WTC11 (cell line): ENCODE data around the gene ITGA5. TPM values are rescaled to one million over a fixed set of nuclear protein-coding genes. Genes with fewer than 3 reads are reported as not detected.

ENCODE experiments used
- ATAC-seq: fragments of 200-7000 bp; cut with Tn5 transposase; 2 replicates; pipeline ENCODE4 v1.10.0; 2021; ENCODE audit warnings: mild to moderate bottlenecking, moderate library complexity
- CTCF ChIA-PET: fragments of 300-600 bp; sonication (Branson Sonifier 250); formaldehyde crosslinking; loops from one replicate; lab custom pipeline; 2021; ENCODE audit warnings: antibody characterized with exemption; lab: Charles Lee
- POLR2A ChIA-PET: fragments of 350-600 bp; sonication (Branson Sonifier 250); formaldehyde crosslinking; loops from one replicate; lab custom pipeline; 2021; ENCODE audit warnings: antibody characterized with exemption; lab: Charles Lee
- DNase-seq: peaks from one replicate; pipeline ENCODE4 v3.0.0; 2021; ENCODE audit warnings: low spot score
- H3K27ac Mint-ChIP-seq: 2 replicates; pipeline ENCODE4 v1.8.0; 2021; ENCODE audit warnings: mixed read lengths
- H3K27me3 Mint-ChIP-seq: 2 replicates; pipeline ENCODE4 v1.8.0; 2021; ENCODE audit warnings: low read depth, mild to moderate bottlenecking, moderate library complexity, mixed read lengths
- H3K36me3 Mint-ChIP-seq: 2 replicates; pipeline ENCODE4 v1.8.0; 2021; ENCODE audit warnings: mixed read lengths
- H3K4me1 Mint-ChIP-seq: 2 replicates; pipeline ENCODE4 v1.8.0; 2022; ENCODE audit warnings: mixed read lengths
- H3K4me3 Mint-ChIP-seq: 2 replicates; pipeline ENCODE4 v1.8.0; 2021; ENCODE audit warnings: mild to moderate bottlenecking, moderate library complexity, mixed read lengths
- H3K9me3 Mint-ChIP-seq: 2 replicates; pipeline ENCODE4 v1.8.0; 2021; ENCODE audit warnings: mixed read lengths
- FOXJ3 ChIP-seq: sonication (generic); formaldehyde crosslinking; IDR thresholded peaks from 2 replicates; pipeline ENCODE4 v1.9.0; 2021; ENCODE audit warnings: missing genetic modification reagents, mild to moderate bottlenecking, borderline replicate concordance
- FOXK1 ChIP-seq: sonication (generic); formaldehyde crosslinking; IDR thresholded peaks from 2 replicates; pipeline ENCODE4 v1.8.0; 2022; ENCODE audit warnings: mild to moderate bottlenecking, moderate library complexity, missing genetic modification reagents
- TEAD1 ChIP-seq: sonication (generic); formaldehyde crosslinking; IDR thresholded peaks from 2 replicates; pipeline ENCODE4 v1.8.0; 2022; ENCODE audit warnings: mild to moderate bottlenecking, missing genetic modification reagents
- total RNA-seq: library from RNA; stranded (reverse); gene quantifications from 3 replicates; pipeline ENCODE4 v1.2.3, GENCODE V29; 2021
- TF ChIP-seq, protein P1 (sequence below): sonication (generic); formaldehyde crosslinking; IDR thresholded peaks from 2 replicates; pipeline ENCODE4 v1.8.0; 2022; ENCODE audit warnings: mild to moderate bottlenecking, missing genetic modification reagents
- TF ChIP-seq, protein P2 (sequence below): fragments of 200-600 bp; IDR thresholded peaks from 2 replicates; pipeline ENCODE4 v1.8.0; 2022; ENCODE audit warnings: antibody characterized with exemption
- TF ChIP-seq, protein P3 (sequence below): fragments of 250-450 bp; sonication (Bioruptor Pico); IDR thresholded peaks from 2 replicates; pipeline ENCODE4 v1.9.0; 2021; ENCODE audit warnings: mild to moderate bottlenecking
- TF ChIP-seq, protein P4 (sequence below): sonication (generic); formaldehyde crosslinking; IDR thresholded peaks from 2 replicates; pipeline ENCODE4 v1.8.0; 2022; ENCODE audit warnings: mild to moderate bottlenecking, missing genetic modification reagents
- TF ChIP-seq, protein P5 (sequence below): sonication (generic); formaldehyde crosslinking; IDR thresholded peaks from 2 replicates; pipeline ENCODE4 v1.8.1; 2022; ENCODE audit warnings: mild to moderate bottlenecking, missing genetic modification reagents, moderate library complexity, borderline replicate concordance
- TF ChIP-seq, protein P6 (sequence below): sonication (generic); formaldehyde crosslinking; IDR thresholded peaks from 2 replicates; pipeline ENCODE4 v1.8.1; 2023; ENCODE audit warnings: mild to moderate bottlenecking, moderate library complexity, missing genetic modification reagents

Gene ITGA5
- total RNA-seq, 1 experiment from 2014 or later: 21.9 TPM

DNA sequence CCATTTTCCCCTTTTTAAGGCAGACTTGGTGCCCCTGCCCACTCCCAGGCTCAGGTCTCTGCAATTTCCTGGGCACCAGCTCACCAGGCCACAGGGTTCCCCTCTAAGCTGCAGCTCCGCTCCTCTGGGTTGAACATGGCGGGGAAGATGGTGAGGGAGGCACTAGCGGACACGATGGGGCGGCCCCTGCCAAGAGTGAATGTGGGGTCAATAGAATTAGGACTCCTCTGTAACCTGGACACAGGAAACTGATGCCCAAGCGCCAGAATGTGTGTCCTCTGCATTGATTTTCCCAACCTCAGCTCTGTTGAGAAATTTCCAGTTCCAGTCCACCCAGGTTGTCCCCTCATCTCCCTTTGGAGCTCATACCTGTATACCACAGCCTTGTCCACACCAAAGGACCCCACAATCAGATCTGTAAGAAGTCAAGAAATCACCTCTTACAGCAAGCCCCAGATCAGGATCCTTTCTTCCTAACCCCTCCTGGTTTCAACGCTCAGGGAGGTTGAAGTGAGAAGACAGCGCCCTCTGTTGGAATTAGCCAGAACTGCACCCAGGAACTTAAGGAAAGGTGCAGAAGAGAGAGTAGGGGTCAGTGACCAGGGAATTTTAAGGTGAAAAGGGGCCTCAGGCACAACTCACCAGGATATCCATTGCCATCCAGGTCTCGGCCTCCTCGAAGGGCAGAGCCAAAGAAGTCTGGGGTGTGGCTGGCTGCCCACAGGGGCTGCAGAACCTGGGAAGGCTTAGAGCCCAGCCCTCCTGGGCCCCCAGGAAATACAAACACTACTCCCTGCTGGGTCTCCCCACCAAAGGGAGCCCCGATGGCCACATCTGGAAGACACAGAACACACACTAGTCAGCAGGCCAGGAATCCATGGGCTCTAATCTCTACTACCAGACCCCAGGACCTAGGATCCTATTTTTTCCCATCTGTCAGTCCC is 14.7 kb downstream of the ITGA5 start:
- peak; percentile 79 for ATAC-seq
- peaks cover 6% of the 10 kb centered on the region; the same call in 1 of the 2 replicates for H3K4me1 Mint-ChIP-seq
- peaks cover 25% of the 10 kb centered on the region for H3K36me3 Mint-ChIP-seq
- H3K4me3 Mint-ChIP-seq: no peak overlapping the region
- H3K27ac Mint-ChIP-seq: no peak overlapping the region
- H3K27me3 Mint-ChIP-seq: no peaks in the 10 kb centered on the region
- DNase-seq: peak; percentile 92
- TF ChIP-seq, protein P1, sequence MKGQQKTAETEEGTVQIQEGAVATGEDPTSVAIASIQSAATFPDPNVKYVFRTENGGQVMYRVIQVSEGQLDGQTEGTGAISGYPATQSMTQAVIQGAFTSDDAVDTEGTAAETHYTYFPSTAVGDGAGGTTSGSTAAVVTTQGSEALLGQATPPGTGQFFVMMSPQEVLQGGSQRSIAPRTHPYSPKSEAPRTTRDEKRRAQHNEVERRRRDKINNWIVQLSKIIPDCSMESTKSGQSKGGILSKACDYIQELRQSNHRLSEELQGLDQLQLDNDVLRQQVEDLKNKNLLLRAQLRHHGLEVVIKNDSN (CRISPR knock-in tag): no peak
- TF ChIP-seq, protein P2, sequence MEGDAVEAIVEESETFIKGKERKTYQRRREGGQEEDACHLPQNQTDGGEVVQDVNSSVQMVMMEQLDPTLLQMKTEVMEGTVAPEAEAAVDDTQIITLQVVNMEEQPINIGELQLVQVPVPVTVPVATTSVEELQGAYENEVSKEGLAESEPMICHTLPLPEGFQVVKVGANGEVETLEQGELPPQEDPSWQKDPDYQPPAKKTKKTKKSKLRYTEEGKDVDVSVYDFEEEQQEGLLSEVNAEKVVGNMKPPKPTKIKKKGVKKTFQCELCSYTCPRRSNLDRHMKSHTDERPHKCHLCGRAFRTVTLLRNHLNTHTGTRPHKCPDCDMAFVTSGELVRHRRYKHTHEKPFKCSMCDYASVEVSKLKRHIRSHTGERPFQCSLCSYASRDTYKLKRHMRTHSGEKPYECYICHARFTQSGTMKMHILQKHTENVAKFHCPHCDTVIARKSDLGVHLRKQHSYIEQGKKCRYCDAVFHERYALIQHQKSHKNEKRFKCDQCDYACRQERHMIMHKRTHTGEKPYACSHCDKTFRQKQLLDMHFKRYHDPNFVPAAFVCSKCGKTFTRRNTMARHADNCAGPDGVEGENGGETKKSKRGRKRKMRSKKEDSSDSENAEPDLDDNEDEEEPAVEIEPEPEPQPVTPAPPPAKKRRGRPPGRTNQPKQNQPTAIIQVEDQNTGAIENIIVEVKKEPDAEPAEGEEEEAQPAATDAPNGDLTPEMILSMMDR: peak; percentile 100
- TF ChIP-seq FOXJ3 (CRISPR knock-in tag): no peak
- POLR2A ChIA-PET: no interaction called here
- H3K9me3 Mint-ChIP-seq: no peaks in the 10 kb centered on the region
- CTCF ChIA-PET: interaction anchor here (0.5 to 11.3 kb wide), 19 partner anchors 9 to 176 kb away, joined by 3 to 361 read pairs (median 3); partner anchors contain the start of genes ITGA5 and PDE1B

DNA sequence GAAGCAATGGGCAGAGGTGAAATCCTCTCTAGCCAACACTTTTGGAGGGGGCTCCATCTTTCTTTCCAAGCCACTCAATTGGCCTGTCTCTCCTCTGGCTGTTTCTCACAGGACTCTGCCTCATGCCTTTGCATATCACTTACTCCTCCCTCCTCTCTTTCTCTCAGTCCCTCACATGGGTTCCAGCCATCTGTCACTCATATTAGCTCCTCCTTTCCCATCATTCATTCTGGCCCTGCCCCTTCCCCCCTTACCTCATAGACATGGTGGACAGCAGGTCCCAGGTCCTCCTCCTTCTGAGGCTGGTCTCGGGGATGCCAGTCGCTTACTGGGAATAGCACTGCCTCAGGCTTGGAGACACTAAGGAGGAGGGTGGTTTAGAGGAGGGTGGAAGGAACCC is 17.9 kb downstream of the ITGA5 start:
- CTCF ChIA-PET: interaction anchor here (1.2 to 11.3 kb wide), 4 partner anchors 14 to 41 kb away, joined by 5 to 361 read pairs (median 148); partner anchors contain the start of gene ZNF385A
- TF ChIP-seq, protein P3, sequence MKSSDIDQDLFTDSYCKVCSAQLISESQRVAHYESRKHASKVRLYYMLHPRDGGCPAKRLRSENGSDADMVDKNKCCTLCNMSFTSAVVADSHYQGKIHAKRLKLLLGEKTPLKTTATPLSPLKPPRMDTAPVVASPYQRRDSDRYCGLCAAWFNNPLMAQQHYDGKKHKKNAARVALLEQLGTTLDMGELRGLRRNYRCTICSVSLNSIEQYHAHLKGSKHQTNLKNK (CRISPR knock-in tag): no peak
- TF ChIP-seq, protein P4, sequence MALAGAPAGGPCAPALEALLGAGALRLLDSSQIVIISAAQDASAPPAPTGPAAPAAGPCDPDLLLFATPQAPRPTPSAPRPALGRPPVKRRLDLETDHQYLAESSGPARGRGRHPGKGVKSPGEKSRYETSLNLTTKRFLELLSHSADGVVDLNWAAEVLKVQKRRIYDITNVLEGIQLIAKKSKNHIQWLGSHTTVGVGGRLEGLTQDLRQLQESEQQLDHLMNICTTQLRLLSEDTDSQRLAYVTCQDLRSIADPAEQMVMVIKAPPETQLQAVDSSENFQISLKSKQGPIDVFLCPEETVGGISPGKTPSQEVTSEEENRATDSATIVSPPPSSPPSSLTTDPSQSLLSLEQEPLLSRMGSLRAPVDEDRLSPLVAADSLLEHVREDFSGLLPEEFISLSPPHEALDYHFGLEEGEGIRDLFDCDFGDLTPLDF (CRISPR knock-in tag): no peak
- TF ChIP-seq, protein P5, sequence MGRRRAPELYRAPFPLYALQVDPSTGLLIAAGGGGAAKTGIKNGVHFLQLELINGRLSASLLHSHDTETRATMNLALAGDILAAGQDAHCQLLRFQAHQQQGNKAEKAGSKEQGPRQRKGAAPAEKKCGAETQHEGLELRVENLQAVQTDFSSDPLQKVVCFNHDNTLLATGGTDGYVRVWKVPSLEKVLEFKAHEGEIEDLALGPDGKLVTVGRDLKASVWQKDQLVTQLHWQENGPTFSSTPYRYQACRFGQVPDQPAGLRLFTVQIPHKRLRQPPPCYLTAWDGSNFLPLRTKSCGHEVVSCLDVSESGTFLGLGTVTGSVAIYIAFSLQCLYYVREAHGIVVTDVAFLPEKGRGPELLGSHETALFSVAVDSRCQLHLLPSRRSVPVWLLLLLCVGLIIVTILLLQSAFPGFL (CRISPR knock-in tag): no peak
- TF ChIP-seq, all 79 proteins: peak for 0
- no peak for DNase-seq
- Mint-ChIP-seq H3K27me3 (no peaks in the 10 kb centered on the region), H3K4me1 (peaks cover 6% of the 10 kb centered on the region; the same call in 1 of the 2 replicates), H3K36me3 (peaks cover 40% of the 10 kb centered on the region), H3K27ac (no peak overlapping the region), H3K4me3 (no peak overlapping the region), H3K9me3 (no peaks in the 10 kb centered on the region)
- ATAC-seq: no peak
- POLR2A ChIA-PET: no interaction called here

DNA sequence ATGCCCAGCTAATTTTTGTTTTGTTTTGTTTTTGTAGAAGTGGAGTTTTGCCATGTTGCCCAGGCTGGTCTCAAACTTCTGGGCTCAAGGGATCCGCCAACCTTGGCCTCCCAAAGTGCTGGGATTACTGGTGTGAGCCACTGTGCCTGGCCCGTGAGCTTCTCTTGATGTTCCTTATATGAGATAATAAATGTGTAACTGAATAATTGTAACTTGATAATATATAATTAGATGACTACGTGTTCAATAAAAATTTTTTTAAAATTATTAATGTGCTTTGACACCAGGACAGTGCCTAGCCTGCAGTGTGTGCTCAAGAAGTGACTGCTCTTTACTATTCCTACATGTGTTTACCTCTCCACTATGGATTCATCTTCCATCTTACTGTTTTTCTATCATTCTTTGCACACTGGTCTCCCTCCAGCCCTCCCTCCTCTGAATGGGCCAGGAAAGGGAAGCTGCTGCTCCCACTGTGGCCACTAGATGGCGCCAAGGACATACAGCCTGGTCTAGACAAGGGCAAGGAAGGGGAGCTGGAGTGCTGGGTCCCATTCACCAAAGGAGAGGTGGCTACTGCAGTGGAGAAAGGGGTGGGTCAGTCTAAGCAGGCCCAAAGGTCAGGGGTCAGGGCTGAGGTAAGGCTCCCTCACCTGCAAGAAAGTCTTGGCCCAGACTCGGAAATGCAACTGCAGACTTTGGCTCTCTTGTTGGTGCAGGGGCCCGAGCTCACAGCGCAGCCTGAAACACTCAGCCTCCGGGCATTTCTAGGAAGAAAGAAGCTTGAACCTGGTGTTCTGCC is 19.9 kb downstream of the ITGA5 start:
- TF ChIP-seq FOXK1 (CRISPR knock-in tag): no peak
- peak; percentile 28; the same call in 1 of the 2 replicates for TF ChIP-seq TEAD1 (CRISPR knock-in tag)
- TF ChIP-seq, protein P6, sequence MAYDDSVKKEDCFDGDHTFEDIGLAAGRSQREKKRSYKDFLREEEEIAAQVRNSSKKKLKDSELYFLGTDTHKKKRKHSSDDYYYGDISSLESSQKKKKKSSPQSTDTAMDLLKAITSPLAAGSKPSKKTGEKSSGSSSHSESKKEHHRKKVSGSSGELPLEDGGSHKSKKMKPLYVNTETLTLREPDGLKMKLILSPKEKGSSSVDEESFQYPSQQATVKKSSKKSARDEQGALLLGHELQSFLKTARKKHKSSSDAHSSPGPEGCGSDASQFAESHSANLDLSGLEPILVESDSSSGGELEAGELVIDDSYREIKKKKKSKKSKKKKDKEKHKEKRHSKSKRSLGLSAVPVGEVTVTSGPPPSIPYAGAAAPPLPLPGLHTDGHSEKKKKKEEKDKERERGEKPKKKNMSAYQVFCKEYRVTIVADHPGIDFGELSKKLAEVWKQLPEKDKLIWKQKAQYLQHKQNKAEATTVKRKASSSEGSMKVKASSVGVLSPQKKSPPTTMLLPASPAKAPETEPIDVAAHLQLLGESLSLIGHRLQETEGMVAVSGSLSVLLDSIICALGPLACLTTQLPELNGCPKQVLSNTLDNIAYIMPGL (CRISPR knock-in tag): peak; percentile 34; the same call in 1 of the 2 replicates
- TF ChIP-seq, protein P2: peak; percentile 99
- H3K4me3 Mint-ChIP-seq: no peak overlapping the region
- H3K4me1 Mint-ChIP-seq: peaks cover under 1% of the 10 kb centered on the region
- H3K27ac Mint-ChIP-seq: no peak overlapping the region
- peaks cover under 1% of the 10 kb centered on the region for H3K27me3 Mint-ChIP-seq
- CTCF ChIA-PET: interaction anchor here (0.5 to 11.3 kb wide), 89 partner anchors 9 to 1139 kb away, joined by 3 to 361 read pairs (median 5); partner anchors contain the start of genes ATP5MC2, CBX5, COPZ1 and GTSF1
- peaks cover 38% of the 10 kb centered on the region for H3K36me3 Mint-ChIP-seq
- peak; percentile 94 for ATAC-seq
- DNase-seq: peak; percentile 94
- POLR2A ChIA-PET: interaction anchor here (0.5 to 1.5 kb wide), 7 partner anchors 9 to 82 kb away, joined by 3 to 5 read pairs (median 4); partner anchors contain the start of gene ITGA5
- no peaks in the 10 kb centered on the region for H3K9me3 Mint-ChIP-seq
